ENCODE results near the gene ST3GAL3.

The ST3GAL3 gene

GRCh38 chr1:43963890-43964289, 256.6 kb downstream of the ST3GAL3 start:
- Histone ChIP-seq H3K4me3 (ENCODE audit: low read depth, low read length) (no peak overlapping the region), H3K4me1 (ENCODE audit: control insufficient read depth, insufficient read depth, low read length) (no peaks in the 10 kb centered on the region), H3K9me3 (ENCODE audit: control insufficient read depth, insufficient read depth, low read depth, low read length) (no peaks in the 10 kb centered on the region), H3K27ac (ENCODE audit: extremely low read depth, low read depth, low read length) (no peak overlapping the region), H3K36me3 (ENCODE audit: control insufficient read depth in 2 of 2, insufficient read depth in 1 of 2, low read length in 2 of 2) (peaks cover 0 to 91% of the 10 kb centered on the region in 2 experiments; a peak in 1 of 3 replicates)
- ChIA-PET POLR2A (no interaction called here), CTCF (interaction anchor here (0.9 to 1.2 kb wide), 2 partner anchors 42 to 200 kb away, joined by 3 read pairs; no protein-coding TSS in a partner anchor)
- peak; percentile 40; the same call in 1 of the 2 replicates for TF ChIP-seq ZIC2 (tag by site-specific recombination; IDR thresholded peaks at IDR 0.05)
- TF ChIP-seq ZFHX2 (tag by site-specific recombination; conservative IDR thresholded peaks at IDR 0.05), result 0 out of 2 replicates have a peak, but pooled peaks have one; percentile 31
- 0 out of 2 replicates have a peak, but pooled peaks have one; percentile 43 for TF ChIP-seq EGR2 (tag by site-specific recombination; IDR thresholded peaks at IDR 0.05; ENCODE audit: low read depth)
- no peak for TF ChIP-seq ZNF518A (tag by site-specific recombination; conservative IDR thresholded peaks at IDR 0.05; ENCODE audit: low read depth)
- peak; percentile 86 for TF ChIP-seq ZNF449 (tag by site-specific recombination; IDR thresholded peaks at IDR 0.05)
- no peak for TF ChIP-seq ZBTB26 (tag by site-specific recombination; optimal IDR thresholded peaks at IDR 0.05)

GRCh38 chr1:43965316-43965715, 258.0 kb downstream of the ST3GAL3 start:
- ChIA-PET POLR2A (no interaction called here), CTCF (no interaction called here)
- Histone ChIP-seq H3K36me3 (ENCODE audit: control insufficient read depth in 2 of 2, insufficient read depth in 1 of 2, low read length in 2 of 2) (peaks cover 0 to 76% of the 10 kb centered on the region in 2 experiments; a peak in 1 of 3 replicates), H3K27ac (ENCODE audit: extremely low read depth, low read depth, low read length) (no peak overlapping the region), H3K9me3 (ENCODE audit: control insufficient read depth, insufficient read depth, low read depth, low read length) (no peaks in the 10 kb centered on the region), H3K4me1 (ENCODE audit: control insufficient read depth, insufficient read depth, low read length) (no peaks in the 10 kb centered on the region), H3K4me3 (ENCODE audit: low read depth, low read length) (no peak overlapping the region)
- TF ChIP-seq EGR2 (tag by site-specific recombination; IDR thresholded peaks at IDR 0.05; ENCODE audit: low read depth) (peak; percentile 93), ZFHX2 (tag by site-specific recombination; conservative IDR thresholded peaks at IDR 0.05) (peak; percentile 68), ZNF654 (tag by site-specific recombination; IDR thresholded peaks at IDR 0.05; ENCODE audit: low read depth) (no peak), OSR2 (tag by site-specific recombination; IDR thresholded peaks at IDR 0.05) (no peak)

GRCh38 chr1:43968348-43968948, 261.1 kb downstream of the ST3GAL3 start:
- H3K4me3 ChIP-seq (ENCODE audit: low read depth, low read length), result no peak overlapping the region
- ChIA-PET CTCF (no interaction called here), POLR2A (interaction anchor here (1.4 kb wide), 1 partner anchor 22 kb away, joined by 4 read pairs; the partner anchor contains the start of gene IPO13)
- H3K27ac ChIP-seq (ENCODE audit: extremely low read depth, low read depth, low read length), result no peak overlapping the region
- peaks cover 0 to 72% of the 10 kb centered on the region in 2 experiments; a peak in 1 of 3 replicates for H3K36me3 ChIP-seq (ENCODE audit: control insufficient read depth in 2 of 2, insufficient read depth in 1 of 2, low read length in 2 of 2)
- TF ChIP-seq REST (tag by site-specific recombination; IDR thresholded peaks at IDR 0.05) (peak; percentile 95), EGR2 (tag by site-specific recombination; IDR thresholded peaks at IDR 0.05; ENCODE audit: low read depth) (peak; percentile 18; the same call in 1 of the 2 replicates), TCF7L2 (IDR thresholded peaks at IDR 0.05; ENCODE audit: borderline replicate concordance, low read depth, low read length) (no peak)
- no peaks in the 10 kb centered on the region for H3K9me3 ChIP-seq (ENCODE audit: control insufficient read depth, insufficient read depth, low read depth, low read length)
- H3K4me1 ChIP-seq (ENCODE audit: control insufficient read depth, insufficient read depth, low read length), result no peaks in the 10 kb centered on the region
